ENCODE results near the gene ST8SIA5.

Gene ST8SIA5

GRCh38 chr18:46716827-46717226 is 40.0 kb downstream of the ST8SIA5 start:
- in situ Hi-C loops (cut with HindIII; ENCODE audit: low pct_ligation_motif_present, low sequenced_read_pairs) = no loop called here
- H3K27ac ChIP-seq = no peak overlapping the region
- H3K36me3 ChIP-seq (replicated peaks) = no peaks in the 10 kb centered on the region
- no peak for TF ChIP-seq CTCF (IDR thresholded peaks at IDR 0.05; ENCODE audit: low read depth, low read length, missing control alignments)
- no peak for DNase-seq
- H3K4me3 ChIP-seq (ENCODE audit: low read depth, low read length) = no peak overlapping the region
- H3K27me3 ChIP-seq (replicated peaks) = no peaks in the 10 kb centered on the region

DNA sequence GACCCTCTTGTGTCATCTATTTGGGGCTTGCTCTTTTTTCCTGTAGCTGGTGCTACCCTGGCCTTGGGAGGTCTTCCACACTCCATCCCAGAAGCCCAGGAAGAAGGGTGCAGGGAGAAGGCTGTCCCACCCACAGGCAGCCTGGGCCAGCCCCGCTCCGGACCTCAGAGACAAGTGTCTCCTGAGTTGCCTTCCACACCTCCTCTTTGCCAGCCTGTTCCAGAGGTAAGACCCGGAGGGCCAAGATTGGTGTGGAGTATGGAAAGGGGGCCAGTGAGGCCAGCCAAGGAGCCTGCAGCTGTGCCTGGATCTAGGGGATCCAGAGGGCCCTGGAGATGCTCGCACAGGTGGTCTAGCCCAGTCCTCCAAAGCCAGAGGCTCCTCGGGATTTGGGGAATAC is 40.5 kb downstream of the ST8SIA5 start:
- Histone ChIP-seq H3K27ac (no peak overlapping the region), H3K27me3 (replicated peaks) (no peaks in the 10 kb centered on the region), H3K4me3 (ENCODE audit: low read depth, low read length) (no peak overlapping the region), H3K36me3 (replicated peaks) (no peaks in the 10 kb centered on the region)
- in situ Hi-C loops (cut with HindIII; ENCODE audit: low pct_ligation_motif_present, low sequenced_read_pairs) = no loop called here
- DNase-seq = no peak
- no peak for TF ChIP-seq CTCF (IDR thresholded peaks at IDR 0.05; ENCODE audit: low read depth, low read length, missing control alignments)

DNA sequence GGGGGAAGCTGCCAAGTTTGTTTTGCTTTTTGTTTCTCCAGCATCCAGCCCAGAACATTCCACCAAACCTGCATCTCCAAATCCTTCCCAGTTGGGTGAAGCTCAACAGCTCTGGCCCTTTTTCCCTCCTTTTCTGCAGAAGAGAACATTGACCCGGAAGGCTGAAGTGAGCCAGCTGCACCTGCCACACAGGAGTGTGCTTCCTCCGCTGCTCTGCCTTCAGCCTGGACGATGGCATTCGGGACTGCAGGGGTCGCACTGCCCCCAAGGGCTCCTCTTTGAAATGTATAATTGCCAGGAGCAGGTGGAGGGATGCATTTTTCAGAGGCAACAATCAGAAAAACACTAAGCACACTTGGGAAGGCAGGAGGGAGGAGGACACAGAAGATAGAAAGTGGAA is 41.8 kb downstream of the ST8SIA5 start:
- no peak overlapping the region for H3K27ac ChIP-seq
- no peaks in the 10 kb centered on the region for H3K36me3 ChIP-seq (replicated peaks)
- in situ Hi-C loops (cut with HindIII; ENCODE audit: low pct_ligation_motif_present, low sequenced_read_pairs) = no loop called here
- no peak for DNase-seq
- H3K27me3 ChIP-seq (replicated peaks) = no peaks in the 10 kb centered on the region
- H3K4me3 ChIP-seq (ENCODE audit: low read depth, low read length) = no peak overlapping the region
- no peak for TF ChIP-seq CTCF (IDR thresholded peaks at IDR 0.05; ENCODE audit: low read depth, low read length, missing control alignments)

DNA sequence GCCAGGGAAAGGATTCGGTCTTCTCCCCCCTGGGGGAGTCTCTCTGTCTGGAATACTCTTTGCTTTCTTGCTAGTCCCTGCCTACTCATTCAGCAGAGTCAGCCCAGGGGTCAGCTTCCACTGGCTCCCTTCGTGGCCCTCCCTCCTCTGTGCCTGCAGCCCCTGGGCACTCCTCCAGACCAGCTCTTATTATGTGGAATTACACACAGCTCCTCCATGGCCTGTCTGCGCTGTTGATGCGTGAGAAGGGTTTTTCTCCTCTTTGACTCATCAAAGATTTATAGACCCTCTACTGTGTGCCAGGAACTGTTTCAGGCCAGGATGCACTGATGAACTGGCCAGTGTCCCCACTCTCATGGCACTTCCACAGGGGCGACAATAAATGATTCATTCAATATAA is 44.4 kb downstream of the ST8SIA5 start:
- DNase-seq = no peak
- H3K27me3 ChIP-seq (replicated peaks) = no peaks in the 10 kb centered on the region
- H3K36me3 ChIP-seq (replicated peaks) = no peaks in the 10 kb centered on the region
- in situ Hi-C loops (cut with HindIII; ENCODE audit: low pct_ligation_motif_present, low sequenced_read_pairs) = no loop called here
- H3K27ac ChIP-seq = no peak overlapping the region
- TF ChIP-seq CTCF (IDR thresholded peaks at IDR 0.05; ENCODE audit: low read depth, low read length, missing control alignments) = no peak
- H3K4me3 ChIP-seq (ENCODE audit: low read depth, low read length) = no peak overlapping the region

- no peak for DNase-seq
- Histone ChIP-seq H3K4me3 (ENCODE audit: low read depth, low read length) (no peak overlapping the region), H3K27me3 (replicated peaks) (no peaks in the 10 kb centered on the region), H3K36me3 (replicated peaks) (no peaks in the 10 kb centered on the region), H3K27ac (no peak overlapping the region)
- in situ Hi-C loops (cut with HindIII; ENCODE audit: low pct_ligation_motif_present, low sequenced_read_pairs) = no loop called here
- TF ChIP-seq CTCF (IDR thresholded peaks at IDR 0.05; ENCODE audit: low read depth, low read length, missing control alignments) = no peak
Observed at GRCh38 chr18:46711444-46711863, 45.4 kb downstream of the ST8SIA5 start.

- Histone ChIP-seq H3K27ac (no peak overlapping the region), H3K36me3 (replicated peaks) (no peaks in the 10 kb centered on the region), H3K27me3 (replicated peaks) (no peaks in the 10 kb centered on the region), H3K4me3 (ENCODE audit: low read depth, low read length) (no peak overlapping the region)
- in situ Hi-C loops (cut with HindIII; ENCODE audit: low pct_ligation_motif_present, low sequenced_read_pairs) = no loop called here
- TF ChIP-seq CTCF (IDR thresholded peaks at IDR 0.05; ENCODE audit: low read depth, low read length, missing control alignments) = no peak
- no peak for DNase-seq
Observed at GRCh38 chr18:46706968-46707367, 49.9 kb downstream of the ST8SIA5 start.
